ENCODE measurements around the gene TSPAN15. TPM values are rescaled to one million over a fixed set of nuclear protein-coding genes. Genes with fewer than 3 reads are reported as not detected.
"Not testable (repeated sequence)": the region's sequence is repeated elsewhere in the genome, so short reads cannot be mapped to it uniquely, and the experiment has no call there.

Gene TSPAN15
- total RNA-seq, 3 donors from 2014 or later: 53.3 to 89.5 (median 65.0) TPM

DNA sequence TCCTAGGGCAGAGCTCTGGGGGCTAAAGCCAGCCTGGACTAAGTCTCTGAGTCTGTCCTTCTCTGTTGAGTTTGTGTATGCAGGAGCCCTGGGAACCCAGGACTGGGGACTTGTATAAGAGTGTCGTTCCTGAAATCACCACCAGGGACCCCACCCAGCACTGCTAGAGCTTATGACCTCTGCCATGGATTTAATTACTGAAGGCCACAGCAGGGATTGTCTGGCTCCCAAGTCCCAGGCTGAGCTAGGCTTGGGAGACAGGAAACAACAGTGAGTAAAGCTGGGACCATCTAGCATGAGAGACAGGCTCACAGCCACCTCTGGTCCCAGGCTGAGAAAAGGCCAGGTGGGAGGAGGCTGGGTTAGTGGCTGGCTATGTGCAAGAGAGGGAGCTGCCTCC is 1.4 kb upstream of the TSPAN15 start:
- Histone ChIP-seq H3K9me3 (no peaks in the 10 kb centered on the region), H3K27ac (peak overlapping the region; percentile 79 to 82), H3K4me3 (no peak overlapping the region), H3K27me3 (no peaks in the 10 kb centered on the region), H3K36me3 (no peaks in the 10 kb centered on the region), H3K4me1 (peaks cover 0 to 6% of the 10 kb centered on the region in 2 donors)
- peak in 1 of 2 donors; percentile 44 for DNase-seq (ENCODE audit: low spot score in 2 of 2)
- TF ChIP-seq POLR2A (IDR thresholded peaks at IDR 0.05) (no peak), CTCF (IDR thresholded peaks at IDR 0.05) (peak; percentile 58 to 64 (median 62))
- intact Hi-C loops (cut with DNase I; ENCODE audit: low total_unique reads): no loop called here

DNA sequence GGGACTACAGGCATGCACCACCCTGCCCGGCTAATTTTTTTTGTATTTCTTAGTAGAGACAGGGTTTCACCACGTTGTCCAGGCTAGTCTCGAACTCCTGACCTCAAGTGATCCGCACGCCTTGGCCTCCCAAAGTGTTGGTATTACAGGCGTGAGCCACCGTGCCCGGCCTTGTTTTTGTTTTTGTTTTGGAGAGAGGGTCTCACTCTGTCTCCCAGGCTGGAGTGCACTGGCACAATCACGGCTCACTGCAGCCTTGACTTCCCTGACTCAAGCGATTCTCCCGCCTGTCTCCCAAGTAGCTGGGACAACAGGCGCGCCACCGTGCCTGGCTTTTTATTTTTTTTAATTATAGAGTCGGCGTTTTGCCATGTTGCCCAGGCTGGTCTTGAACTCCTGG is 870 bp upstream of the TSPAN15 start:
- H3K9me3 ChIP-seq; intact Hi-C loops (cut with DNase I; ENCODE audit: low total_unique reads); H3K27me3 ChIP-seq; H3K4me1 ChIP-seq; DNase-seq (ENCODE audit: low spot score in 2 of 2); H3K4me3 ChIP-seq; H3K36me3 ChIP-seq: not testable (repeated sequence)
- peak overlapping the region; percentile 79 to 82 for H3K27ac ChIP-seq

DNA sequence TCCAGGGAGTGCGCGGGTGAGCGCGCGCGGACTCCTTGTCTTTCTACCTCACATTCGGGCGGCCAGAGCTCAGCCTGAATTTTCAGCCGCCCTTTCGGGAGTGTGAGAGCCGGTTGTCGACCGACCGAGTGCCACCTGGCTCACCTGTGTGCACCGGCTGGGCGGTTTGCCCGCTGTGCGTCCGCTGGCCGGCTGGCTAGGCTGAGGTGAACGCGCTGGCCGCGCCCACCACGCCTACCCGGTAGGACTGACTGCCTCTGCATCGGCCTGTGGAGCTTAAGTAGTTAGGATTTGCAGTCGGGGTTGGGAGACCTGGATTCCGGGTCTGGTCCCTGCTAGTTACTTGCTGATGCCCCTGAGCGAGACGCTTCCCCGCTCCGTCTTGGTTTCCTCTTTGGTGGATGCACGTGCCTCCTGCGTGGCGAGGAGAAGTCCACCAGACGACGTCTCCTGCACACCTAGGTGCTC is 553 bp downstream of the TSPAN15 start:
- TF ChIP-seq POLR2A (IDR thresholded peaks at IDR 0.05) (no peak), CTCF (IDR thresholded peaks at IDR 0.05) (no peak), POLR2AphosphoS5 (IDR thresholded peaks at IDR 0.05) (no peak)
- Histone ChIP-seq H3K4me3 (peak overlapping the region; percentile 54 to 73 (median 60)), H3K4me1 (peaks cover 0 to 6% of the 10 kb centered on the region in 2 donors), H3K27me3 (no peaks in the 10 kb centered on the region), H3K36me3 (no peaks in the 10 kb centered on the region), H3K9me3 (no peaks in the 10 kb centered on the region), H3K27ac (peak overlapping the region; percentile 70 to 82)
- intact Hi-C loops (cut with DNase I; ENCODE audit: low total_unique reads): no loop called here
- peak; percentile 53 to 69 for DNase-seq (ENCODE audit: low spot score in 2 of 2)

- H3K9me3 ChIP-seq: no peaks in the 10 kb centered on the region
- DNase-seq (ENCODE audit: low spot score in 2 of 2): no peak
- peak overlapping the region in 1 of 3 donors; percentile 73 for H3K4me3 ChIP-seq
- H3K36me3 ChIP-seq: no peaks in the 10 kb centered on the region
- H3K4me1 ChIP-seq: peaks cover 0 to 6% of the 10 kb centered on the region in 2 donors
- no peaks in the 10 kb centered on the region for H3K27me3 ChIP-seq
- TF ChIP-seq POLR2A (IDR thresholded peaks at IDR 0.05): no peak
- TF ChIP-seq CTCF (IDR thresholded peaks at IDR 0.05): no peak
- TF ChIP-seq POLR2AphosphoS5 (IDR thresholded peaks at IDR 0.05): no peak
- intact Hi-C loops (cut with DNase I; ENCODE audit: low total_unique reads): no loop called here
- H3K27ac ChIP-seq: peak overlapping the region; percentile 29 to 54
Measured at GRCh38 chr10:69452676-69453415, 1.6 kb downstream of the TSPAN15 start.

GRCh38 chr10:69453795-69454194 is 2.5 kb downstream of the TSPAN15 start:
- Histone ChIP-seq H3K36me3 (no peaks in the 10 kb centered on the region), H3K27me3 (no peaks in the 10 kb centered on the region), H3K27ac (peak overlapping the region; percentile 29 to 54), H3K9me3 (no peaks in the 10 kb centered on the region), H3K4me1 (peaks cover 0 to 12% of the 10 kb centered on the region in 2 donors), H3K4me3 (peak overlapping the region in 1 of 3 donors; percentile 15)
- peak in 1 of 2 donors; percentile 69 for DNase-seq (ENCODE audit: low spot score in 2 of 2)
- intact Hi-C loops (cut with DNase I; ENCODE audit: low total_unique reads): no loop called here
- TF ChIP-seq CTCF (IDR thresholded peaks at IDR 0.05) (no peak), POLR2A (IDR thresholded peaks at IDR 0.05) (no peak), POLR2AphosphoS5 (IDR thresholded peaks at IDR 0.05) (no peak)

Measured in breast epithelium (tissue), 4 donors.